GM12892 (cell line): ENCODE measurements around the gene ARFGAP3.

Source experiments
- DNase-seq: peaks from one replicate; pipeline ENCODE4 v3.0.0; 2011; ENCODE audit not compliant: insufficient read length
- FAIRE-seq: peaks from 2 replicates; lab custom pipeline; 2011; peaks lifted over from hg19 to GRCh38; lab: Jason Lieb, UNC
- POLR2A ChIP-seq: IDR thresholded peaks from 2 replicates; pipeline ENCODE4 v1.6.1; 2011; ENCODE audit warnings: low read depth, low read length, control low read depth
- POLR2AphosphoS5 ChIP-seq: IDR thresholded peaks from 2 replicates; pipeline ENCODE4 v1.6.1; 2011; ENCODE audit warnings: low read depth, low read length, control low read depth
- TAF1 ChIP-seq: IDR thresholded peaks from 2 replicates; pipeline ENCODE4 v1.6.1; 2011; ENCODE audit warnings: low read depth, mild to moderate bottlenecking, control low read depth, low read length, borderline replicate concordance

Gene ARFGAP3

DNA sequence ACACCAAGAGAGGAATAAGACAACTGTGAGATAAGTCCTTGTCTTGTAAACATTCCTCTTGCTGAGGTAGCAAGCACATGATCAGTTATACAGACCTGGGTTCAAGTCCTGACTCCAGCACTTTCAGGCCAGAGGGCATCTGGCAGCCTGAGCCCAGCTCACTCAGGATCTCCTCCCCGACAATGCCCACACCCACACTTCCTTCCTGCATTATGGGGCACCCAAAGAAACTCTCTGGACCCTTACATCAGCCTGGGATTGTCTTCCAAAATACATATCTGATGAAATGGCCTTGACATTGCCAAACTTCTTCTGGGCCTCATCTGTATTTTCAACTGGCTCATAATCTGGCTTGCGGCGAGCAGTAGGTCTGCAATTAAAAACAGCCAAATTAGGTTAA lies 48.6 kb downstream of the ARFGAP3 start:
- TF ChIP-seq POLR2A, result no peak
- no peak for DNase-seq
- no peak for FAIRE-seq

- DNase-seq (no peak), FAIRE-seq (no peak)
- TF ChIP-seq TAF1, result no peak
- TF ChIP-seq POLR2AphosphoS5, result no peak
- no peak for TF ChIP-seq POLR2A
Observed at GRCh38 chr22:42807185-42807584, 49.9 kb downstream of the ARFGAP3 start.

DNA sequence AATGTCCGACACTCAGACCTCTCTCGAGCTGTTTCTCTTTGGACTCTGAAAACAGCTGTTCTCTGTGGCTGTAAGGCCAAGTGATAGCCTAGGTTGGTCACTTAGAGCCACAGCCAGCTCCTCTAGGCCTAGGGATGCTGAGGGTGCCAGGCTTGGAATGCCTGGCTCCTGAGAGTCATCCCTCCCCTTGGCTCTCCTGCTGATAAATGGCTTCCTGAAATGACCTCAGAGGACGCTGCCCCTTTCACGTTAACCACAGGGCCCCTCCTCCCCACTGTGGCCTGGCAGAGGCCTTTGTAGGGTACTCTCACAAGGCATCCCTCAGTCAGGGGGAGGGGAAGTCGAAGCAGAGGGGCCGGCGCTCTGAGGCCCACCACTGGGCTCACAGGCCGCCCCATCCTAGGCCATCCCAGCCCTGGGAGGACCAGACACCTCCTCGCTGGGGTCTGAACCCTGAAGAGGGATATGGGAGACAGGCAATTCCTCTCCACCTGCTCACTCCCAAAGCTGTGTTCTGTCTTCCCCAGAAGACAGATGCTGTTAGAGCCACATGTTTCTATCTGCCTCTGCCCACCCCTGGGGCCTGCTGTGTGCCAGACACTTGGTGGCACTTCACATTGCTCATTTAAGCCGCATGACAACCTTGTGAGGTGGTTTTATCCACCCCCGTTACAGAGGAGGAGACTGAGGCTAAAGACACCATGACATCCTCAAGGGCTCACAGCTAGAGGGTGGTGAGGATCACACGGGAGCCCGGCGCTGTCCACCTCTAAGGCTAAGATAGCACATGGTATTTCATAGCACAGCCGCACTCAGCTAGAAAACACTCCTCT lies 50.9 kb downstream of the ARFGAP3 start:
- no peak for TF ChIP-seq POLR2A
- no peak for TF ChIP-seq POLR2AphosphoS5
- no peak for TF ChIP-seq TAF1
- FAIRE-seq, result no peak

GRCh38 chr22:42805016-42805997 lies 51.8 kb downstream of the ARFGAP3 start:
- TF ChIP-seq POLR2A (no peak), POLR2AphosphoS5 (no peak), TAF1 (no peak)
- no peak for DNase-seq
- no peak for FAIRE-seq

More for the DNA sequence above, 50.9 kb downstream of the ARFGAP3 start:
- no peak for DNase-seq

- FAIRE-seq (no peak), DNase-seq (no peak)
- no peak for TF ChIP-seq TAF1
- no peak for TF ChIP-seq POLR2A
- TF ChIP-seq POLR2AphosphoS5, result no peak
Observed at GRCh38 chr22:42803389-42803788, 53.7 kb downstream of the ARFGAP3 start.

GRCh38 chr22:42801252-42802080 lies 55.6 kb downstream of the ARFGAP3 start:
- TF ChIP-seq POLR2A (no peak), POLR2AphosphoS5 (no peak), TAF1 (no peak)
- FAIRE-seq, result no peak

GRCh38 chr22:42800451-42801251 lies 56.4 kb downstream of the ARFGAP3 start:
- no peak for FAIRE-seq
- TF ChIP-seq POLR2AphosphoS5, result no peak
- TF ChIP-seq TAF1, result no peak
- no peak for TF ChIP-seq POLR2A
- DNase-seq, result no peak

More at GRCh38 chr22:42801252-42802080, 55.6 kb downstream of the ARFGAP3 start:
- DNase-seq, result no peak

GRCh38 chr22:42799461-42800405 lies 57.3 kb downstream of the ARFGAP3 start:
- TF ChIP-seq POLR2AphosphoS5, result no peak
- TF ChIP-seq TAF1, result no peak
- no peak for TF ChIP-seq POLR2A
- DNase-seq, result no peak
- FAIRE-seq, result no peak

DNA sequence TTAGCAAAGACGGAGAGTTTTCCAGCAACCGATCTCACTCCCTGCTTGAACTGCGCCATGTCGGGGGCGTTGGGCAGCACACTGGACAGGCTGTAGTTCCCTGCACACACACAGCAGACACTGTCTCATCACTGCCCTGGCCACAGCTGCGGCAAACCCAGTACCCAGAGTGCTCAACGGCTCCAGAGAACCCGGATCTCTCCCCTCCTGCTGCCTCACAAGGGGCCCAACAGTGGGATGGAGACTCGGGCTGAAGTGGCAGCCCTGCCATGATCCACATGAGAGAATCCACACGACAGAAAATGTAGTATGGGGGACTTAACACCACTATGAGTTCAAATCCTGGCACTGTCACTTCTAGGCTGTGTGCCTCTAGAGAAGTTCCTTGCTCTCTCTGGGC lies 58.0 kb downstream of the ARFGAP3 start:
- no peak for FAIRE-seq
- no peak for DNase-seq
- TF ChIP-seq TAF1 (no peak), POLR2A (no peak), POLR2AphosphoS5 (no peak)
